HepG2 (cell line): ENCODE results near the gene FAM120B.

Experiments used
- BRCA1 ChIP-seq: sonication (generic); formaldehyde crosslinking; IDR thresholded peaks from 2 replicates; pipeline ENCODE4 v1.4.0; 2020; ENCODE audit warnings: missing genetic modification reagents
- CTCF ChIP-seq: sonication (generic); formaldehyde crosslinking; IDR thresholded peaks from 2 replicates; pipeline ENCODE4 v1.5.0; 2020; ENCODE audit warnings: mild to moderate bottlenecking, missing genetic modification reagents, moderate library complexity
- MEF2D ChIP-seq: sonication (generic); formaldehyde crosslinking; IDR thresholded peaks from 2 replicates; pipeline ENCODE4 v1.5.1; 2020; ENCODE audit warnings: mild to moderate bottlenecking, missing genetic modification reagents
- NFE2L2 ChIP-seq: fragments of 150-350 bp; IDR thresholded peaks from 2 replicates; pipeline ENCODE4 v1.6.1; 2014; ENCODE audit warnings: low read length
- PBX2 ChIP-seq: IDR thresholded peaks from 2 replicates; pipeline ENCODE4 v1.6.1; 2016; ENCODE audit warnings: control low read depth
- PHF8 ChIP-seq: sonication (generic); formaldehyde crosslinking; IDR thresholded peaks from 2 replicates; pipeline ENCODE4 v1.5.0; 2020; ENCODE audit warnings: missing genetic modification reagents
- TCF12 ChIP-seq, 2 experiments: fragments of 450-650 bp in 1 of 2; sonication (generic) in 1 of 2; formaldehyde crosslinking in 1 of 2; IDR thresholded peaks; 2 replicates each; pipeline versions ENCODE4 v1.6.1 to v1.8.0; 2017 to 2022; ENCODE audit warnings: antibody characterized with exemption in 1 of 2, mild to moderate bottlenecking in 1 of 2, missing genetic modification reagents in 1 of 2, moderate library complexity in 1 of 2

- TF ChIP-seq CTCF (CRISPR knock-in tag) (no peak), BRCA1 (CRISPR knock-in tag) (no peak), PHF8 (CRISPR knock-in tag) (no peak), MEF2D (CRISPR knock-in tag) (no peak), TCF12 (IDR thresholded peaks at IDR 0.05) (no peak), TCF12 (CRISPR knock-in tag; IDR thresholded peaks at IDR 0.05) (no peak), NFE2L2 (no peak), PBX2 (CRISPR knock-in tag) (no peak)
Observed at GRCh38 chr6:170268216-170269129, 38.1 kb upstream of the FAM120B start.
